Measurements from ENCODE around the gene RAB27B.

GRCh38 chr18:54828281-54828881, at the start of gene RAB27B:
- TF ChIP-seq CTCF (IDR thresholded peaks at IDR 0.05; ENCODE audit: low read length): no peak
- no peak for TF ChIP-seq EZH2 (IDR thresholded peaks at IDR 0.05; ENCODE audit: borderline replicate concordance, low read length)
